GM18870 (cell line): Measurements from ENCODE around the gene ELMO1.
"Not testable (repeated sequence)": the region's sequence is repeated elsewhere in the genome, so short reads cannot be mapped to it uniquely, and the experiment has no call there.

ENCODE experiments used
- ATAC-seq: cut with Tn5 transposase; IDR thresholded peaks from one replicate; pipeline ENCODE4 v1.9.1; 2021; ENCODE audit warnings: moderate library complexity; ENCODE audit not compliant: unreplicated experiment

ELMO1 gene

DNA sequence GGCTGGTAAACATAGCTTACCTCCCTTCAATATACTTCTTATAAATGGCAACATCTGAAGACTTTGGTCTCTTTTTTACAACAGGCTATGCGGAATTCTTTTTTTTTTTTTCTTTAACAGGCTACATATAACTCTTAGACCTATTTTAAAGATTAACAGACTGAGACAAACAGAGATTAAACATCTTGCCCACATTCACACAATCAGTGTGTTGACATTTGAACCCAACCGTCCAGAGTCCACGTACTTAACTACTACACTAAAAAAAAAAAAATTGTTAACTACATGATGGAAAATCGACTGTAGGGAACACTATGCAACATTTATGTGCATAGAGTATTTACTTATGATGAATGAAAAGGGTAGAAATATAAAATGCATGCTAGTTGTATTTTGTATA is 298.5 kb downstream of the ELMO1 start:
- ATAC-seq = no peak

DNA sequence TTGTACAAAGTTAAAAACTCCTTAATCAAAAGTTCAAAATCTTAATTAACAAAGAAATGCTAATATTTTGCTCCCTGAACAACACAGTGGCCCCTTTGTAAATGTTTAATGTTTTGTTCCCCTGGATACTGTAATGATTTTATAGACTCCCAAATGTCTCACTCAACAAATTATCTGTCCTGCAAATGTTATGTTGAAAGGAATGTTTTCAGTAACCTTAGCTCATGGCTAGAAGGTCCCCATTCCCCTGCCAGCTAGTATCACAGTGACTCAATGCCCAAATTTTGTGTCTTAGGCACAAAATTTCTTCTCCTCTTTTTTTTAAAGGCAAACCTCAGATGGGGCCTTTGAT is 298.9 kb downstream of the ELMO1 start:
- ATAC-seq = no peak

DNA sequence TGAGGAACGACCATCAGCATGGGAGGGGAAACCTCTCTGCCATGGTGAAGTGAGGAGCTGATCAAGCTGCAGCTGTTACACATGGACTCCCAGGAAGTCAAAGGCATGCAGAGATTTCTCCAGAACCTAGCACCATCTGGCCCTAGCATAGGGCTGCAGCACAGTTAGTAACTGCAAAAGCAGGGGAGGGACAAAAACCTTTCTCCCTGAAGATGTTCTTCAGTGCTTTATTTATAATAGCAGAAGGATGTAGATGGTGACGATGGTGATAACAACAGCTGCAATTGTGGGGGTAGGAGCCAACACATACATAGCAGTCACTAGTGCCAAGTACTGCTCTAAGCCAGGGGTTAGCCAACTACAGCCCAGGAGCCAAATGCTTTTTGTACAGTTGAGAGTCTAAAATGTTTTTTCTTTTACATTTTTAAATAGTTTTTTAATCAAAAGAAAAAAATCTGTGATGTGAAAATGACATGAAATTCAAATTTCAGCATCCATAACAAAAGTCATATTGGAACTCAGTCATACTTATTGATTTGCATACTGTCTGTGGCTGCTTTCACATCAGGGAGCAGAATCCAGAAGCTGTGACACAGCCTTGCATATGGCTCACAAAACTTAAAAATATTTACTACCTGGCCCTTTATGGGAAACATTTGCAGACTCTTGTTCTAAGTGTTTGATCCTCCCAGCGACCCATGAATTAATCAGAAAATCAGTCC is 299.5 kb downstream of the ELMO1 start:
- no peak for ATAC-seq

DNA sequence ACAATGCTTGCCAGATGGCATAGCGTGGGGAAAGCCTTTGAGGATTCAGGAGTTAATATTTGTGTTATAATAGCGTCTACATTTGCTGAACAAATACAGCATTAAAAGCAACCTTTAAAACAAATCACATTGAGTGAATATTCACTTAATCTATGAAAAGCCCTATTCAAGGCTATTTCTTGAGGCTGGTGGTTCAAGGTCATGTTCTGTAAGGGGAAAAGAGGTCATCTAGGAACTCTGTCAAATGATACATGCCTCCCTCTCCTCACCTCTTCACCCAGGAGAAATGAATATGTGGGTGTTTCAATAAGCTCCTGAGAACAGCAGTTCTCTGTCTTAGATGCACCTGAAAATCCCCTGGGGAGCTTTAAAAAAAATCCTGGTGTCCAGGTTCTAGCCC is 303.0 kb downstream of the ELMO1 start:
- ATAC-seq = no peak

DNA sequence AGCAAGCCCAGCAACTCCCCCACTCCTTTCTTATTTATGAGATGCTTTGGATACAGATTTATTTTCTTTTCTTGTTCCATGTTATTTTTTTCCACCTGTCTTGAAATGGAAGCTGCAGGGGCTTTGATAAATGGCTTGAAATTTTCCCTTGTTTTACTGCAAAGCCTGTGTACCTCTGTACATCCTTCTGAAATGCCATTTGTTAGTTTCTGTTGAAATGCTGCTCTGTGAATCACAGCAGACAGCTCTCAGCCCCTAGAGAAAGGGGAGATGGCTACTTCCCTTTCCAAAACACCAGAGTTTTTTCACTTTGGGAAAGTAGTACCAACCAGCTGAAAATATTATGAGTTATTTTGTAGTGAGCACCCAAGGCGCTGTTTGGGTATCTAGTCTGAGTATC is 304.2 kb downstream of the ELMO1 start:
- no peak for ATAC-seq

DNA sequence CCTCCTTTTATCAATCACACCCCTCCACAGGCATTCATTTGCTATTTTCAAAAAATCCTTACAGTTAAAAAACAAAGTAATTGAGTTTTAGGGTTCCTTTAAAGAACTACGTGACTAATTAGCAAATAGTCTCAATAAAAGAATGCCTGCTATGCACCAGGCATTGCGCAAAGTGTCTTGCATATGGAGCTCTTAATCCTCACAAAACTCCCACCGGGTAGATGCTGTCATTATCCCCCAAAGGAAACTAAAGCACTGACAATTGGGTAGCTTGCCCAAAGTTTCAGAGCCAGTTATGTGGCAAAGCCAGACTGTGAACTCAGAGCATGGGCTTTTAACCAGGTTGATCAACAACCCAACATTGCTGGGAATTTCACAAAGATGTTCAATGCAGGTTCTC is 305.7 kb downstream of the ELMO1 start:
- no peak for ATAC-seq

DNA sequence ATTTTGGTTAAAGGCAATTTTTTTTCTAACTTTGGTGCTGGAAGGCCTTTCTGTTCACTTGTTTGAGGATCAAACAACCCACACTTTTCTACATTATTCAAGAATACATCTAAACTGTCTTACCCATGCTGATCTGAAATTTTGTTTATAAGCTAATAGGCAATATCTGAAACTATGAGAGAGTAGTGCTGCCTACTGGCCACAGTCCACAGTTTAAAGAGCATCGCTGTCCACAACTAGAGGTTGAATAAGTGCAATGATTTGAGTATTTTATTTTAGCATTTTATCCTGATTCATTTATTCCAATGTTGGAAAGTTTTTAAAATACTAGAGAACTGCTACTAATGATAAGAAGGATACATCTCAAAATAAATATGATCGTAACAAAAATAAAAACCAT is 306.9 kb downstream of the ELMO1 start:
- no peak for ATAC-seq

DNA sequence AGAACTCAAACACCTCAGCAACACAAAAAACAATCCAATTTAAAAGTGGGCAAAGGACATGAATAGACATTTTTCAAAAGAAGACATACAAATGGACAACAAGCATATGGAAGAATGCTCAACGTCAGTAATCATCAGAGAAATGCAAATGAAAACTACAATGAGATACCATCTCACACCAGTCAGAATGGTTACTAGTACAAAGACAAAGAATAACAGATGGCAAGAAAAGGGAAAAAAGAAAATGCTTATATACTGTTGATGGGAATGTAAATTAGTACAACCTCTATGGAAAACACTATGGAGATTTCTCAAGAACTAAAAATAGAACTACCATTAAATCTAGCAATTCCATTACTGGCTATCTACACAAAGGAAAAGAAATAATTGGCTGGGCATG is 314.8 kb downstream of the ELMO1 start:
- ATAC-seq = not testable (repeated sequence)

DNA sequence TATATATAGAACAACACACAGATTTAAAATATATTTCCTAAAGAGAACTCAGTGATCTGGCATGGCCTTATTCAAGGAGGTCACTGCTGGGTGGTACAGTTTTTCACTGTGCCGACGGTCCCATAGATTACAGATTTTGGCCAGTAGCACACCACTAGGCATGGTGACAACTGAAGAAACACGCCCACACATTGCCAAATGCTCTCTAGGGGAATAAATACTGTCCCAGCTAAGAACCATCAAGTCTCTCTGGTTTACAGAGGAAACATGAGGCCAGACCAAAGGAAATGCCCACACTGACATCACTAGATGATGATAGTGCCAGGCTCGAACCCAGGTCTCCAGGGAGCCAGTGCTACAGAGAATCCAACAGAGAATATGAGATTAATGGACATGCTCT is 316.8 kb downstream of the ELMO1 start:
- no peak for ATAC-seq

DNA sequence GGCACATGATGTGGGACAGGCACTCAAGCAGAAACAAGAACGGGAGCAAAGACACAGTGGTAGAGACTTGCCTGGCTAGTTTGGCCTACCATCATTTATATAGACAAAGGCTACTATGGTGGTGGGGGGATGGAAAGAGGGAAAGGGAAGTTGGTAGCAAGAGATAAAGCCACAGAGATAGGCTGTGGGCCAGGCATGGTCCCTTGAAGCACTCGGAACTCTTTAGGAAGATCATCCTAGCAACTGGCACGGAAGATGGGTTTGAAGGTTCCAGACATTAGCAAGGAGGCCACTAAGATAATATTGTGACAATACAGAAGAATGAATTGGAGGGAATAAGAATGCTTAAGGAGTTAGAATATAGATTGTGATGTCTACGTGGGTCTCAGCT is 319.6 kb downstream of the ELMO1 start:
- no peak for ATAC-seq

DNA sequence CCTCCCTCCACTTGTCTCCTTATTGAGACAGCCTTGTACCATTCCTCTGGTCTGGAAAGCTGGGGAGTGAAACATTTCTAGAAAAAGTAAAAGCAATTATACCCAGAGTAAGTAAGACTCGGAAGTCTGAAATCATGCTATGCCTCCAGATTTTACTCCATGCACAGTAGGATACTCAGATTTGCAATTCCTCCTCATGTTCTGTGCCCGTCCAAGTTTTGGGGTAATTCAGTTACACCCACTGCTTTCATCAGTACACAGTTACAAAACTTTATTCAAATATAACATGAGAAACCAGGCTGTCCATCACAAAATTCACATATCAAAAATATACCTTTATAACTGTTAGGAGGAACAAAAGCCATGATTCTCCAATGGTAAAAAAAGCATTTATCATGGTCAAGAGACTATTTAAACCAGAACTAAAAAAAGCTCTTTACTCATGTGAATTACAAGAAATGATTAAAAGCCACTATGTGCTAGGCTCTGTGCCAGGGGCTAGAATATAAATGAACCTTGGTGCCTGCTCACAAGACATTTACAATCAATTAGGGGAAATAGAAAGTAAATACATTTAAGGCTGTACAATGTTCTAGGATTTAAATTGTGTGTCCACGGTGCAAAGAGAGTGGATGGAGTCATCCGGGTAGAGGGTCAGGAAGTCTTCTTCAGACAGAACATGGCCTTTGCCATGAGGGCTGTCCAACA is 320.2 kb downstream of the ELMO1 start:
- ATAC-seq = no peak

DNA sequence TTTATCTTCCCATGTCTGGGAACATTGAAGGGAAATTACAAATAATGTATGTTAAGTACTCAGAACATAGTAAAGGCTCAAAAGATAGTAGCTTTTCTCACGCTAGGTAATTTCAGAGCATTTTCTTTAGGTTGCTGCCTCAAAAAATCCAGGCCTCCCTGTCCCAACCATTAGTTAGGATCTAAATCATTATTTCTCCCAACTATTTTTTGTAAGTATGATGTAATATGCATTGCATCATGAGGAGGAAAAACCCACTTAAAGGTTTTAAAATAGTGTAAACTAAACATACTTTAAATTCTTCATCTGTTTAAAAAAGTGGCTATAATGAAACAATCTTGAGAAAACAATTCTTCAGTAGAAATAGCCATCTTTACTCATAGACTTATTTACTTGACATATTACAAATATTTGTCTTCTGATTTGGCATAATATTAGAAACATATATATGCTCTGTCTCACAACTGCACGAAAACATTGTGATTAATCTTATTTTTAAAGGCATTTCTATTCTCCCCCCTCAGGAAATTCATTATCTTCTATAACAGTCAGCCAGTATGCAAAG is 329.3 kb downstream of the ELMO1 start:
- ATAC-seq = no peak

DNA sequence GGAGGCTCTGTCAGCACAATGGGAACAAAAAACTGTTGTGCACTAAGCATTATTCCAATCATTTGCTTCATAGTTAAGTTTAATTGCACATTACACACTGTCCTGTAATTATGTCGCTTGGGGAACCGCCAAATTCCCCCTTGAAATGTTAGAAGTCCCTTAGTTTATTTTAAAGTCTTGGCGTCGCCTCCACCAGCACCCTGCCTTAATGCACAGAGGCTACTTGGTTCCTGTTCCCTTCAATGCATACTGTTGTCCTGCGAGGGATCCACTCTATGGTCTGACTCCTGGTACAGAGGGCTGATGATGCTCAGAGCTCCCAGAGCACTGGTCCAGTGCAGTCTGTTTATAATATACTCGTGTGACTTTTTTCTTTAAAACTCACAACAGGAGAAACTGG is 330.7 kb downstream of the ELMO1 start:
- no peak for ATAC-seq

DNA sequence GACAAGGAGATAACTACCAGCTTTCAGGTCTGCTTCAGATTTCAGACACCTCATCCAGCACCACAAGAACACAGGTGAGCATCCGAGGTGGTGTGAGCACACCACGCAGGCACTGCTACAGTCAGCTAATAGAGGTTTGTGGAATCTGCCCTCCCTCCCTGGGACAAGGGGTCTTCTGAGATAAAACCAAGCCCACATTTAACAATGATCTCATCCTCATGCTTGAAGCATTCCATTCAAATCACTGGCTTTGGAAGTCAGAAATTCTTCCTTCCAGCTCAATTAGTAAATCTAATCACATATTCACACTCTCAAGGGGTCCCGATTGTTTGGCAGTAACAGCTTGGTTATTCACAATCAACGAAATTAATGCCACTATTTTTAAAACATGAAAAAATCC is 331.4 kb downstream of the ELMO1 start:
- ATAC-seq = no peak

DNA sequence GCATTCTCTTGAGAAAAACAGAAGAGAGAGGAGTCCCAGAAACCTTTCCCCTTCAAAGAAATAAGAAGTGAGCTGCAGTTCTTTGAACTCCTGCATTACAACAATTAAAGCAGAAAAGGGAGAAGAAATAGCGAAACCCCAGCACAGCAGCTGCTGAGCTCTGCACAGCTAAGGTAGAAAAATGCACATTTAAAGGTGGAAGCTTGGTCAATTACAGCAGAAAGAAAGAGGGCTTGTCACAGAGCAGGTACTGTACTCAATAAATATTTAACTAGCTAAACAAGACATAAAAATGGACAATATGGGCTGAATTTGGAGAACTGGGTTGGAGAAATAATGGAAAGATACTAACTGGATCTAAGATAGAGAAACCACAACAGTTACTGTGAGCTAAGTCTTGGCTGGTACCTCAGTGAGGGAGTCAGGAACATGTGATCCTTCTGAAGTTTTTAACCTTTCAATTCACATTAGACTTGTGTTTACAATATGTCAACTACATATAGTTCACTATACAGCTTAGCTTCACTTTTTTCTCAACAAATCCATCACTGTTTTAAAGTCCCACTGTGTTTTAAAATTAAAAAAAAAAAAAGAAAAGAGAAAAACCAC is 332.5 kb downstream of the ELMO1 start:
- ATAC-seq = no peak

DNA sequence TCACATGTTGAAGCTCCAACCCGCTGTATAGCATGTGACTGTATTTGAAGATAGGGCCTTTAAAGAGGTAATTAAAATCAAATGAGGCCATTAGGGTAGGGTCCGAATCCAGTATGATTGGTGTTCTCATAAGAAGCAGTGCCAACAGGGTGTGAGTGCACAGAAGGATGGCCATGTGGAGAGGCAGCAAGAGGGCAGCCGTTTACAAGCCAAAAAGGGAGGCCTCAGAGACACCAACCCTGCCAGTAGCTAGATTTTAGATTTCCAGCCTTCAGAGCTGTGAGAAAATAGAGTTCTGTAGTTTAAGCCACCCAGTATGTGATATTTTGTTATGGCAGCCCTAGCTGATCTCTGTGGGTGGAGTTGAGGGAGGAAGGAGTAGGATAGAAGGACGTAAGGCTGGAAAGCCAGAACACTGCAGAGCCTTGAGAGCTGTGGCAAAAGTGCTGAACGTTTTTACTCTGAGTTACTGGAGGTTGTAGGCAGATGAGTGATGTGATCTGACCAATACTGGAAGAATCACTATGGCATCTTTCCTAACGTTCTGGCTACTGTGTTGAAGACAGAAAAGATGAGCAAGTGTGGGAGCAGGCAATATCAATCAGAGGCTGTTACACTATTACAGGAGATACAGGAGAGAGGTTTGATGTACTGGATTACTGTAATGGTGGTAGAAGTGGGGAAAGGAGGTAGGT is 334.9 kb downstream of the ELMO1 start:
- no peak for ATAC-seq

DNA sequence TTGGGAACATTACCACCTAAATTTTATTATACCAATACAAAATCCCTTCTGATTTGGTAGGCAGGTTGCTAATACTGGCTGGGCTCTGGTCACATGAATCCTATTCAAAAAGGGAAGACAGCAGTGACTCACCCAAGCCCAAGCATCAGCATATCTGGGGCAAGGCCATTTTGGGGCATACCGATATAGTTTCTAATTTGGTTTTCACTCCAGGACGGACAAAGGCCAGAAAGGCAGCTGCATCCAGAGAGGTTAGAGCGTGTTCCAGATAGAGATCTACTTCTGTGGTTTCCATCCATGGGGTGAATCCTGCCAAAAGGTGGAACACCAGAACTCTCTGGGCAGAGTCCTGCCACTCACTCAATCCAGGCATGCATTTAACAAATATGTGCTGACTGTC is 335.8 kb downstream of the ELMO1 start:
- no peak for ATAC-seq

DNA sequence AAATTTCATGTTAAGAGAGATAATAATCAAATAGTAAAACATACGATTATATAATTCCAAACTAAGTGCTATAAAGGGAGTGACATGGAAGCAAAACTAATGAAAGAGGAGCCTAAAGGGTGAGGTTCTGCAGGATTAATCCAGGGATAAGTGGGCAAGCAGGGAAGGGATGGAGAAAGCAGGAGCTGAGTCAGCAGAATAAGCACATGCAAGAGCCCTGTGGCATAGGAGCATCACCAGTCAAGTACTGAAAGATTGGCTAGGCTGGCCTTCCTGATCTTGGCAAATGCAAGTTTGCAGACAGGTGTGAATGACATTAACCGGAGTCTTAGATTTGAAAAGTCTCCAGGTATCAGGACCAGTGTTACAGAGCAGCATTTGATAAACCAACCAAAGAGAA is 336.4 kb downstream of the ELMO1 start:
- ATAC-seq = no peak

DNA sequence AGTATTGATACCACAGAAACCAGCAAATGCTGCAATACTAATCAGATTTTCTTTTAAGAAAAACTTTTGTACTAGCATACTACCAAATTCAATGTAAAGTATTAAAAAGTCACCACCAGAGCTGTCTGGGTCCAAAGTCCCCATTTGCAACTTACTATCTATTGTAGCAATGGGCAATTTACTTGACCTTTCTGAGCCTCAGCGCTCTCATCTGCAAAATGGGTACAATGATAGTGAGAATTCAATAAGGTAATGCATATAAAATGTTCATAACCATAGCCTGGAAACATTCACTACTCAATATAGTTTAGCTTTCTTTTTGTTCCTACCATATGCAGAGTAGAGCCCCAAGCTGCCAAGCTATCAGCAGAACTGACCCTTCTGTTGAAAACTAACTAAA is 337.2 kb downstream of the ELMO1 start:
- no peak for ATAC-seq

DNA sequence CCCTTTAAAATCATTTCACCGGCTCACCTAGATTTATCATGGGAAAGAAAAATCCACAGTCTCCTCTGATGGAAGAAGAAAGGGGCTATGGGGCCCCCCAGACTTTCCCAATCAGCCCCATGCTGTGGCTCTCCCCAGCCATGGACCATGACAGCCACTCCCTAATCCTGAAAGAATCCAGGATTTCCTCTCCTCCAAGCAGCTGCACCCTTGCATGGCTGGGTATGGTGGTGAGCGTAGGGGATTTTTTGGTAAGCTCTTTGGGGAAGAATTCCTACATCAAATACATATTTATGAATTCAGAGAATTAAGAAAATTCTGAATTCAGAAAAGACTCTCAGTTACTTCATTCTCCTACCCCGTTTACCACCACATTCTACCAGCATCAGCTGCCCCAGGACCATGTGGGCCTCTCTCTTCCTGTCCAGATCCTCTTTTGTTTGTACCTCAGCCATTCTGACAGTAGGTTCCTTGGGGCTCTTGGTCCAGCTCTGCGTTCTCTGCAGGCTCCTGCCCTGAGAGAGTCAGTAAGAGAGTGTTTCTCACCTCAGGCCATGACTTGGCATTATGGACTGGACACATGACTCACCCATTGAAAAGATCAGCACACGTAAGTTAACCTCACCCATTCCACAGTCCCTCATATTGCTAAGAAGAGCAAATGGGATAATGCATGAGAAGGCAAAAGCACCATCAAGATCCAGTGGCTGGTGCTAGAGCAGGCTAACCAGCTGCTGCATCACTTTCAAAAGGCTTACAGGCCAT is 337.8 kb downstream of the ELMO1 start:
- no peak for ATAC-seq

DNA sequence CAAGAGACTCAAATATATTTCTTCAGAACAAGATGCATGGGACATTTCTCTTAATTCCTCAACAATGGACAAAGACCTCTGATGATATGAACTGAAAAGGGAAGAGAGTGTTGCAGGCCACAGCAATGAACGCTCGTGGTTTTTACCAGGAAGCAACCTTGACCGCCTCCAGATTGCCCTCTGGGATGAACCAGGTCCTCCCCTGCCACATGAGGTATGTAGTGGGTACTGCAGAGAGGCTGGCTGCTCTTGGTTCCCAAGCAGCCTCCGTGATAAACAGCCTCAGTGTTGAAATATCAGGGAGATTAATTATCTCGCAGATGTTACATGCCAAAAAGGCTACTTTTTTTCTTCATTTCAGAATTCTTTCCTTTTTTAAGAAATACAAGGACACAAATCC is 338.8 kb downstream of the ELMO1 start:
- no peak for ATAC-seq
